ENCODE results near the gene YJU2. TPM values are rescaled to one million over a fixed set of nuclear protein-coding genes. Genes with fewer than 3 reads are reported as not detected.

The YJU2 gene
- total and polyA plus RNA-seq, 2 of the 13 experiments (the other 11 are each of a cell fraction or from before 2014, with no cell fraction given): 9.3 to 17.9 TPM

DNA sequence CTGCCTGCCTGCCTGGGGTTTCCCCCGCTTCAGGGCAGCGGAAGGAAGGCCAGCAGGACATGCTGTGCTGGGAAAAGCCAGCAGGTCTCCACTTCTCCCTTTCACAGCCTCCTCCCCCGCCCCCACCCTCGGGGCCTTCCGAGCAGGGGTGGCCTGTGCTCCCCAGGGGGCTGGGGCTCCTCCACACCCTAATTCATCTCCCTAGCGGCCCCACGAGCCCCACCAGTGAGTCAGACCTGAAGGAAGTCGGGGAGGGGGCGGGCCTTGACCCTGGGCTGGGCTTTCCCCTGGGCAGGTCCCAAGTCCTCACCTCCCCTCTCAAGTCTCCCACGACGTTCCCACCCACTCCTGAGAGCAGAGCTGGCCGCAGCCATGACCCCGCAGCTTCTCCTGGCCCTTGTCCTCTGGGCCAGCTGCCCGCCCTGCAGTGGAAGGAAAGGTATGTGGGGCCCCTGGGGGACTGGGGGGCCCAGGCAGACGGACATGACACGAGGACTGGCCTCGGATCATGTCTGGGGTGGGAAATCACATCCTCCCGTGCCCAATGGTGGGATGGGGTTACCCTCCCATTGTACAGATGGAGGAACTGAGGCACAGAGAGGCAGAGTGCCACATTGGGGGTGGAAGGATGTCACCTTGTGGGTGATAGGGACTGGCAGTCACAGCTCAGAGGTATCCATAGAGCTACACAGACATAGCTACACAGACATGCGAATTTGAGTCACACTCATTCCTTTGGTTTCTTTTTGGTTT lies 17.5 kb upstream of the YJU2 start, which contains the start of gene EBI3 (continued):
- TF ChIP-seq, protein P1, sequence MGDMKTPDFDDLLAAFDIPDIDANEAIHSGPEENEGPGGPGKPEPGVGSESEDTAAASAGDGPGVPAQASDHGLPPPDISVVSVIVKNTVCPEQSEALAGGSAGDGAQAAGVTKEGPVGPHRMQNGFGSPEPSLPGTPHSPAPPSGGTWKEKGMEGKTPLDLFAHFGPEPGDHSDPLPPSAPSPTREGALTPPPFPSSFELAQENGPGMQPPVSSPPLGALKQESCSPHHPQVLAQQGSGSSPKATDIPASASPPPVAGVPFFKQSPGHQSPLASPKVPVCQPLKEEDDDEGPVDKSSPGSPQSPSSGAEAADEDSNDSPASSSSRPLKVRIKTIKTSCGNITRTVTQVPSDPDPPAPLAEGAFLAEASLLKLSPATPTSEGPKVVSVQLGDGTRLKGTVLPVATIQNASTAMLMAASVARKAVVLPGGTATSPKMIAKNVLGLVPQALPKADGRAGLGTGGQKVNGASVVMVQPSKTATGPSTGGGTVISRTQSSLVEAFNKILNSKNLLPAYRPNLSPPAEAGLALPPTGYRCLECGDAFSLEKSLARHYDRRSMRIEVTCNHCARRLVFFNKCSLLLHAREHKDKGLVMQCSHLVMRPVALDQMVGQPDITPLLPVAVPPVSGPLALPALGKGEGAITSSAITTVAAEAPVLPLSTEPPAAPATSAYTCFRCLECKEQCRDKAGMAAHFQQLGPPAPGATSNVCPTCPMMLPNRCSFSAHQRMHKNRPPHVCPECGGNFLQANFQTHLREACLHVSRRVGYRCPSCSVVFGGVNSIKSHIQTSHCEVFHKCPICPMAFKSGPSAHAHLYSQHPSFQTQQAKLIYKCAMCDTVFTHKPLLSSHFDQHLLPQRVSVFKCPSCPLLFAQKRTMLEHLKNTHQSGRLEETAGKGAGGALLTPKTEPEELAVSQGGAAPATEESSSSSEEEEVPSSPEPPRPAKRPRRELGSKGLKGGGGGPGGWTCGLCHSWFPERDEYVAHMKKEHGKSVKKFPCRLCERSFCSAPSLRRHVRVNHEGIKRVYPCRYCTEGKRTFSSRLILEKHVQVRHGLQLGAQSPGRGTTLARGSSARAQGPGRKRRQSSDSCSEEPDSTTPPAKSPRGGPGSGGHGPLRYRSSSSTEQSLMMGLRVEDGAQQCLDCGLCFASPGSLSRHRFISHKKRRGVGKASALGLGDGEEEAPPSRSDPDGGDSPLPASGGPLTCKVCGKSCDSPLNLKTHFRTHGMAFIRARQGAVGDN (CRISPR knock-in tag; IDR thresholded peaks at IDR 0.05): peak; percentile 75
- TF ChIP-seq KAT8 (CRISPR knock-in tag; IDR thresholded peaks at IDR 0.05): peak; percentile 44; the same call in 1 of the 2 replicates
- TF ChIP-seq, protein P2, sequence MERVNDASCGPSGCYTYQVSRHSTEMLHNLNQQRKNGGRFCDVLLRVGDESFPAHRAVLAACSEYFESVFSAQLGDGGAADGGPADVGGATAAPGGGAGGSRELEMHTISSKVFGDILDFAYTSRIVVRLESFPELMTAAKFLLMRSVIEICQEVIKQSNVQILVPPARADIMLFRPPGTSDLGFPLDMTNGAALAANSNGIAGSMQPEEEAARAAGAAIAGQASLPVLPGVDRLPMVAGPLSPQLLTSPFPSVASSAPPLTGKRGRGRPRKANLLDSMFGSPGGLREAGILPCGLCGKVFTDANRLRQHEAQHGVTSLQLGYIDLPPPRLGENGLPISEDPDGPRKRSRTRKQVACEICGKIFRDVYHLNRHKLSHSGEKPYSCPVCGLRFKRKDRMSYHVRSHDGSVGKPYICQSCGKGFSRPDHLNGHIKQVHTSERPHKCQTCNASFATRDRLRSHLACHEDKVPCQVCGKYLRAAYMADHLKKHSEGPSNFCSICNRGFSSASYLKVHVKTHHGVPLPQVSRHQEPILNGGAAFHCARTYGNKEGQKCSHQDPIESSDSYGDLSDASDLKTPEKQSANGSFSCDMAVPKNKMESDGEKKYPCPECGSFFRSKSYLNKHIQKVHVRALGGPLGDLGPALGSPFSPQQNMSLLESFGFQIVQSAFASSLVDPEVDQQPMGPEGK (CRISPR knock-in tag; IDR thresholded peaks at IDR 0.05): peak; percentile 94
- TF ChIP-seq, protein P3, sequence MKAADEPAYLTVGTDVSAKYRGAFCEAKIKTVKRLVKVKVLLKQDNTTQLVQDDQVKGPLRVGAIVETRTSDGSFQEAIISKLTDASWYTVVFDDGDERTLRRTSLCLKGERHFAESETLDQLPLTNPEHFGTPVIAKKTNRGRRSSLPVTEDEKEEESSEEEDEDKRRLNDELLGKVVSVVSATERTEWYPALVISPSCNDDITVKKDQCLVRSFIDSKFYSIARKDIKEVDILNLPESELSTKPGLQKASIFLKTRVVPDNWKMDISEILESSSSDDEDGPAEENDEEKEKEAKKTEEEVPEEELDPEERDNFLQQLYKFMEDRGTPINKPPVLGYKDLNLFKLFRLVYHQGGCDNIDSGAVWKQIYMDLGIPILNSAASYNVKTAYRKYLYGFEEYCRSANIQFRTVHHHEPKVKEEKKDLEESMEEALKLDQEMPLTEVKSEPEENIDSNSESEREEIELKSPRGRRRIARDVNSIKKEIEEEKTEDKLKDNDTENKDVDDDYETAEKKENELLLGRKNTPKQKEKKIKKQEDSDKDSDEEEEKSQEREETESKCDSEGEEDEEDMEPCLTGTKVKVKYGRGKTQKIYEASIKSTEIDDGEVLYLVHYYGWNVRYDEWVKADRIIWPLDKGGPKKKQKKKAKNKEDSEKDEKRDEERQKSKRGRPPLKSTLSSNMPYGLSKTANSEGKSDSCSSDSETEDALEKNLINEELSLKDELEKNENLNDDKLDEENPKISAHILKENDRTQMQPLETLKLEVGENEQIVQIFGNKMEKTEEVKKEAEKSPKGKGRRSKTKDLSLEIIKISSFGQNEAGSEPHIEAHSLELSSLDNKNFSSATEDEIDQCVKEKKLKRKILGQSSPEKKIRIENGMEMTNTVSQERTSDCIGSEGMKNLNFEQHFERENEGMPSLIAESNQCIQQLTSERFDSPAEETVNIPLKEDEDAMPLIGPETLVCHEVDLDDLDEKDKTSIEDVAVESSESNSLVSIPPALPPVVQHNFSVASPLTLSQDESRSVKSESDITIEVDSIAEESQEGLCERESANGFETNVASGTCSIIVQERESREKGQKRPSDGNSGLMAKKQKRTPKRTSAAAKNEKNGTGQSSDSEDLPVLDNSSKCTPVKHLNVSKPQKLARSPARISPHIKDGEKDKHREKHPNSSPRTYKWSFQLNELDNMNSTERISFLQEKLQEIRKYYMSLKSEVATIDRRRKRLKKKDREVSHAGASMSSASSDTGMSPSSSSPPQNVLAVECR (CRISPR knock-in tag; IDR thresholded peaks at IDR 0.05; ENCODE audit: borderline replicate concordance): 0 out of 2 replicates have a peak, but pooled peaks have one; percentile 10
- no peak for TF ChIP-seq EP300 (IDR thresholded peaks at IDR 0.05; ENCODE audit: low read depth in 2 of 2, low read length in 2 of 2)
- no peak for TF ChIP-seq EP300 (CRISPR knock-in tag; IDR thresholded peaks at IDR 0.05; ENCODE audit: borderline replicate concordance)
- TF ChIP-seq, protein P4, sequence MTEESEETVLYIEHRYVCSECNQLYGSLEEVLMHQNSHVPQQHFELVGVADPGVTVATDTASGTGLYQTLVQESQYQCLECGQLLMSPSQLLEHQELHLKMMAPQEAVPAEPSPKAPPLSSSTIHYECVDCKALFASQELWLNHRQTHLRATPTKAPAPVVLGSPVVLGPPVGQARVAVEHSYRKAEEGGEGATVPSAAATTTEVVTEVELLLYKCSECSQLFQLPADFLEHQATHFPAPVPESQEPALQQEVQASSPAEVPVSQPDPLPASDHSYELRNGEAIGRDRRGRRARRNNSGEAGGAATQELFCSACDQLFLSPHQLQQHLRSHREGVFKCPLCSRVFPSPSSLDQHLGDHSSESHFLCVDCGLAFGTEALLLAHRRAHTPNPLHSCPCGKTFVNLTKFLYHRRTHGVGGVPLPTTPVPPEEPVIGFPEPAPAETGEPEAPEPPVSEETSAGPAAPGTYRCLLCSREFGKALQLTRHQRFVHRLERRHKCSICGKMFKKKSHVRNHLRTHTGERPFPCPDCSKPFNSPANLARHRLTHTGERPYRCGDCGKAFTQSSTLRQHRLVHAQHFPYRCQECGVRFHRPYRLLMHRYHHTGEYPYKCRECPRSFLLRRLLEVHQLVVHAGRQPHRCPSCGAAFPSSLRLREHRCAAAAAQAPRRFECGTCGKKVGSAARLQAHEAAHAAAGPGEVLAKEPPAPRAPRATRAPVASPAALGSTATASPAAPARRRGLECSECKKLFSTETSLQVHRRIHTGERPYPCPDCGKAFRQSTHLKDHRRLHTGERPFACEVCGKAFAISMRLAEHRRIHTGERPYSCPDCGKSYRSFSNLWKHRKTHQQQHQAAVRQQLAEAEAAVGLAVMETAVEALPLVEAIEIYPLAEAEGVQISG (CRISPR knock-in tag; IDR thresholded peaks at IDR 0.05): no peak
- TF ChIP-seq CHD4 (IDR thresholded peaks at IDR 0.05; ENCODE audit: borderline replicate concordance, low read length): peak; percentile 73; the same call in 1 of the 2 replicates
- peak; percentile 67 for TF ChIP-seq SALL1 (CRISPR knock-in tag; IDR thresholded peaks at IDR 0.05)
- peak; percentile 59; the same call in 1 of the 2 replicates for TF ChIP-seq ZNF746 (CRISPR knock-in tag; IDR thresholded peaks at IDR 0.05)
- TF ChIP-seq ZNF296 (CRISPR knock-in tag; conservative IDR thresholded peaks at IDR 0.05): no peak
- TF ChIP-seq ZNF235 (CRISPR knock-in tag; IDR thresholded peaks at IDR 0.05; ENCODE audit: borderline replicate concordance): no peak
- no peak for TF ChIP-seq BRCA1 (CRISPR knock-in tag; IDR thresholded peaks at IDR 0.05)
